A549 (cell line): Measurements from ENCODE around the gene PGM5. TPM values are rescaled to one million over a fixed set of nuclear protein-coding genes. Genes with fewer than 3 reads are reported as not detected.

Experiments
- ATAC-seq, 2 experiments: fragments of 200-7000 bp in 1 of 2; fragments of >200 bp in 1 of 2; cut with Nextera tagmentation in 1 of 2; cut with Tn5 transposase in 1 of 2; 3 replicates each; pipeline versions ENCODE4 v1.8.0 to v1.9.1; 2018 to 2020; ENCODE audit warnings: mild to moderate bottlenecking in 1 of 2, moderate library complexity in 1 of 2
- CTCF ChIA-PET: fragments of 300-600 bp; sonication (Branson Sonifier 250); formaldehyde crosslinking; extraction: SDS; loops from one replicate; lab custom pipeline; 2021; ENCODE audit warnings: antibody characterized with exemption, inconsistent platforms; lab: Yijun Ruan, JAX
- POLR2A ChIA-PET: fragments of 350-600 bp; formaldehyde crosslinking; extraction: SDS; loops from one replicate; lab custom pipeline; 2021; ENCODE audit warnings: antibody characterized with exemption, inconsistent platforms; lab: Yijun Ruan, JAX
- DNase-seq, 2 experiments: peaks; one replicate each; pipeline versions ENCODE4 v3.0.0 to v3.0.0-alpha.2; 2011 to 2016; ENCODE audit warnings: low read depth in 1 of 2, low spot score in 1 of 2
- FAIRE-seq: peaks from 2 replicates; lab custom pipeline; 2011; peaks lifted over from hg19 to GRCh38; lab: Jason Lieb, UNC
- H3K27ac ChIP-seq, 2 experiments: fragments of >200 bp; sonication (Bioruptor Twin); formaldehyde crosslinking; 3 replicates each; pipeline ENCODE4 v1.5.1; 2016 to 2017
- H3K4me1 ChIP-seq: fragments of >200 bp; sonication (Bioruptor Twin); formaldehyde crosslinking; 3 replicates; pipeline ENCODE4 v1.6.1; 2016
- H3K4me2 ChIP-seq: fragments of >200 bp; sonication (Bioruptor Twin); formaldehyde crosslinking; 3 replicates; pipeline ENCODE4 v1.6.1; 2016
- H3K4me3 ChIP-seq: fragments of >200 bp; sonication (Bioruptor Twin); formaldehyde crosslinking; 3 replicates; pipeline ENCODE4 v1.5.1; 2016
- H3K9me3 ChIP-seq: fragments of >200 bp; sonication (Bioruptor Twin); formaldehyde crosslinking; 3 replicates; pipeline ENCODE4 v1.6.1; 2016
- CHD2 ChIP-seq: fragments of 150-350 bp; IDR thresholded peaks from 2 replicates; pipeline ENCODE4 v1.6.1; 2014; ENCODE audit warnings: low read length; ENCODE audit not compliant: partially characterized antibody
- CHD4 ChIP-seq: fragments of 200-600 bp; sonication (generic); IDR thresholded peaks from 2 replicates; pipeline ENCODE4 v1.6.1; 2016; ENCODE audit warnings: antibody characterized with exemption, mild to moderate bottlenecking, borderline replicate concordance
- E2F6 ChIP-seq: IDR thresholded peaks from 2 replicates; pipeline ENCODE4 v1.6.1; 2012; ENCODE audit warnings: low read depth, borderline replicate concordance
- FOSL2 ChIP-seq, 2 experiments: fragments of 450-650 bp in 1 of 2; fragments of >200 bp in 1 of 2; sonication (Bioruptor Twin) in 1 of 2; formaldehyde crosslinking; IDR thresholded peaks; 2 replicates each; pipeline versions ENCODE4 v1.5.0 to v1.6.1; 2016 to 2020; ENCODE audit warnings: mild to moderate bottlenecking in 1 of 2, moderate library complexity in 1 of 2
- FOXS1 ChIP-seq: fragments of 250-450 bp; sonication (Bioruptor Pico); IDR thresholded peaks from 2 replicates; pipeline ENCODE4 v1.5.0; 2020; ENCODE audit warnings: mild to moderate bottlenecking, moderate library complexity
- GATA3 ChIP-seq: IDR thresholded peaks from 2 replicates; pipeline ENCODE4 v1.6.1; 2012; ENCODE audit warnings: borderline replicate concordance
- JUNB ChIP-seq: fragments of >200 bp; sonication (Bioruptor Twin); formaldehyde crosslinking; IDR thresholded peaks from 2 replicates; pipeline ENCODE4 v1.6.1; 2016
- KDM5A ChIP-seq: fragments of 200-600 bp; sonication (generic); IDR thresholded peaks from 2 replicates; pipeline ENCODE4 v1.6.1; 2016; ENCODE audit warnings: antibody characterized with exemption, mild to moderate bottlenecking
- MAFK ChIP-seq: fragments of 450-650 bp; IDR thresholded peaks from 2 replicates; pipeline ENCODE4 v1.6.1; 2014; ENCODE audit not compliant: partially characterized antibody
- NR3C1 ChIP-seq: fragments of >200 bp; sonication (Bioruptor Twin); formaldehyde crosslinking; IDR thresholded peaks from 3 replicates; pipeline ENCODE4 v1.6.1; 2017
- RAD21 ChIP-seq, 2 experiments: fragments of >200 bp in 1 of 2; sonication (Bioruptor Twin) in 1 of 2; formaldehyde crosslinking in 1 of 2; IDR thresholded peaks in 1 of 2; conservative IDR thresholded peaks in 1 of 2; 2 replicates in 1 of 2; 3 replicates in 1 of 2; pipeline ENCODE4 v1.6.1; 2012 to 2018; ENCODE audit warnings: inconsistent platforms in 1 of 2
- RARB ChIP-seq: fragments of 250-450 bp; sonication (Bioruptor Pico); IDR thresholded peaks from 2 replicates; pipeline ENCODE4 v1.8.0; 2021; ENCODE audit warnings: mild to moderate bottlenecking, moderate library complexity
- REST ChIP-seq: fragments of 200-600 bp; sonication (generic); IDR thresholded peaks from 2 replicates; pipeline ENCODE4 v1.6.1; 2016; ENCODE audit warnings: antibody characterized with exemption, mild to moderate bottlenecking, moderate library complexity
- RNF2 ChIP-seq: fragments of 200-600 bp; sonication (generic); IDR thresholded peaks from 2 replicates; pipeline ENCODE4 v1.6.1; 2016; ENCODE audit warnings: low read depth, mild to moderate bottlenecking, antibody characterized with exemption, moderate library complexity, borderline replicate concordance
- SREBF2 ChIP-seq: fragments of 450-650 bp; IDR thresholded peaks from 2 replicates; pipeline ENCODE4 v1.6.1; 2014; ENCODE audit warnings: mild to moderate bottlenecking, moderate library complexity
- TFCP2L1 ChIP-seq: fragments of 250-450 bp; sonication (Bioruptor Pico); IDR thresholded peaks from 2 replicates; pipeline ENCODE4 v1.5.0; 2021; ENCODE audit warnings: mild to moderate bottlenecking
- TP53 ChIP-seq: fragments of 250-450 bp; sonication (Bioruptor Pico); IDR thresholded peaks from 2 replicates; pipeline ENCODE4 v1.5.0; 2021; ENCODE audit warnings: mild to moderate bottlenecking, moderate library complexity
- WGBS: methylation state at CpG from one replicate; pipeline ENCODE4 v1.1.6; 2017; ENCODE audit errors: missing lambda C conversion rate; 5-methylcytosine and 5-hydroxymethylcytosine counted together
- polyA plus RNA-seq, 4 experiments: library from polyadenylated mRNA; depleted of rRNA in 3 of 4; stranded (reverse); fragments of >200 nt; fragmentation: RNase III in 1 of 4; extraction: RNeasy Plus Mini Kit Qiagen cat#74134 plus additional on column Dnase treatment in 1 of 4; gene quantifications; 2 replicates in 3 of 4; 3 replicates in 1 of 4; pipeline ENCODE4 v1.2.3, GENCODE V29; 2011 to 2017
- TF ChIP-seq, protein P1 (sequence below): fragments of 250-450 bp; sonication (Bioruptor Pico); IDR thresholded peaks from 2 replicates; pipeline ENCODE4 v1.5.0; 2020; ENCODE audit warnings: low read depth, mild to moderate bottlenecking, moderate library complexity

Gene PGM5
- polyA plus RNA-seq, 2 of the 4 experiments (the other 2 are of a cell fraction), result 0.18 TPM; not detected in 1

GRCh38 chr9:68500457-68501381 is 144.3 kb downstream of the PGM5 start (continued):
- TF ChIP-seq REST (no peak), NR3C1 (no peak)

DNA sequence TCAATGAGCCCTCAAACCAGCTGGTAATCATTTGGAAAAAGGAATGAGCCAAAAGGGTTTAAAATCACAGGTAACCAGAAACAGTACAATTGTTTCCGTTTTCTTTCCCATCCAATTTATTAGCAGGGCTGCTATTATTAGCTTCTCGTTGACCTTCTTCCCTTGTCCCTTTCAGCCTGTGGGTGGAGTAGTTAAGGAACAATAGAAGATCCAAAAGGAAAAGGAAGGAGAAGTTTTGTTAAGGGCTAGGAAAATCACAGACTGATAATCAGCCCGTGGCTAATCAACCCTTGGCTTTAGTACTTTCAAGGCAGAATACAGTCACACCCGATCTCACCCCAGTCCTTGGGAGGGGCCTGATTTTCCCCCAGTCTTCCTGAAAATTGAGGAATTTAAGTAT is 145.9 kb downstream of the PGM5 start:
- DNase-seq (no peak), FAIRE-seq (no peak), ATAC-seq (no peak)
- CTCF ChIA-PET, result no interaction called here
- H3K27ac ChIP-seq, result no peak overlapping the region
- no peak overlapping the region for H3K4me3 ChIP-seq
- no peak for TF ChIP-seq TP53
- TF ChIP-seq RAD21 (conservative IDR thresholded peaks at IDR 0.05 in 1 of 2, IDR thresholded peaks at IDR 0.05 in 1 of 2), result no peak
- no peak for TF ChIP-seq CHD4
- no peak for TF ChIP-seq FOXS1 (CRISPR knock-in tag)
- no peak for TF ChIP-seq CHD2
- TF ChIP-seq, protein P1, sequence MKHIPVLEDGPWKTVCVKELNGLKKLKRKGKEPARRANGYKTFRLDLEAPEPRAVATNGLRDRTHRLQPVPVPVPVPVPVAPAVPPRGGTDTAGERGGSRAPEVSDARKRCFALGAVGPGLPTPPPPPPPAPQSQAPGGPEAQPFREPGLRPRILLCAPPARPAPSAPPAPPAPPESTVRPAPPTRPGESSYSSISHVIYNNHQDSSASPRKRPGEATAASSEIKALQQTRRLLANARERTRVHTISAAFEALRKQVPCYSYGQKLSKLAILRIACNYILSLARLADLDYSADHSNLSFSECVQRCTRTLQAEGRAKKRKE (CRISPR knock-in tag), result no peak
- no peak for TF ChIP-seq GATA3
- no peak for TF ChIP-seq E2F6
- no peak for TF ChIP-seq RARB (CRISPR knock-in tag)
- TF ChIP-seq NR3C1, result no peak
- no peak for TF ChIP-seq REST
- TF ChIP-seq KDM5A, result no peak
- no peak for TF ChIP-seq FOSL2 (IDR thresholded peaks at IDR 0.05)
- TF ChIP-seq FOSL2 (CRISPR knock-in tag; IDR thresholded peaks at IDR 0.05), result no peak
- no peak for TF ChIP-seq TFCP2L1 (CRISPR knock-in tag)
- TF ChIP-seq RNF2, result no peak
- no peak for TF ChIP-seq JUNB
- TF ChIP-seq MAFK, result no peak
- TF ChIP-seq SREBF2, result no peak
- no peaks in the 10 kb centered on the region for H3K9me3 ChIP-seq
- WGBS, result 54% methylated on average over 4 of the region's 4 CpGs
- no peak overlapping the region for H3K4me2 ChIP-seq
- POLR2A ChIA-PET, result no interaction called here
- H3K4me1 ChIP-seq, result peaks cover 20% of the 10 kb centered on the region
